NCI-H345 (cell line): Measurements from ENCODE around the gene DSE.
"Not testable (repeated sequence)": the region's sequence is repeated elsewhere in the genome, so short reads cannot be mapped to it uniquely, and the experiment has no call there.

Source experiments
- DNase-seq: peaks from one replicate; lab custom pipeline; 2025; lab: John Stamatoyannopoulos, UW

The DSE gene

DNA sequence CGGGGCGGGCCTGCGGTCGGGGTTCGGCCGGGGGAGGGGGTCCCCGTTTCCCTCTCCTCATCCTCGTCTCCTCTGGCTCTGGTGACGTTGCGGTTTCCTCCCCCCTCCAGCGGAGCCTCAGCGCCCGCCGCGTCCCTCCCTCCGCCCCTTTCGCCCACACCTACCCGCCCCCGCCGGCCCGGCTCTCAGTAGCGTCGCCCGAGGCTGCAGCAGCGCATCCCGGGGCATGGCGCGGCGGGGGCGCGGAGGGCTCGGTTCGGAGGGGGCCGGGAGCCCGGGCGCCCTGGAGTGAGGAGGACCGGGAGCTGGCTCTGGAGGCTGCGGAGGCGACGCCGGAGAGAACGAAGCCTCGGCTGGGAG is at the start of gene DSE:
TSS of gene DSE (plus strand) at position 188 of the 360 bp plus-strand sequence. CDS start 28,304 bp downstream, outside the sequence.
- DNase-seq = peak; percentile 17

DNA sequence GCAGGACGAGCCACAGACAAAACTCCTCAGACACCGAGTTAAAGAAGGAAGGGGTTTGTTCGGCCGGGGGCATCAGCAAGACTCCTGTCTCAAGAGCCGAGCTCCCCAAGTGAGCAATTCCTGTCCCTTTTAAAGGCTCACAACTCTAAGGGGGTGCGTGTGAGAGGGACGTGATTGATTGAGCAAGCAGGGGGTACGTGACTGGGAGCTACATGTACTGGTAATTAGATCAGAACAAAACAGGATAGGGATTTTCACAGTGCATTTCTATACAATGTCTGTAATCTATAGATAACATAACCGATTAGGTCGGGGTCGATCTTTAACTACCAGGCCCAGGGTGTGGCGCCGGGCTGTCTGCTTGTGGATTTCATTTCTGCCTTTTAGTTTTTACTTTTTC is 48.8 kb upstream of the DSE start:
- DNase-seq = not testable (repeated sequence)

DNA sequence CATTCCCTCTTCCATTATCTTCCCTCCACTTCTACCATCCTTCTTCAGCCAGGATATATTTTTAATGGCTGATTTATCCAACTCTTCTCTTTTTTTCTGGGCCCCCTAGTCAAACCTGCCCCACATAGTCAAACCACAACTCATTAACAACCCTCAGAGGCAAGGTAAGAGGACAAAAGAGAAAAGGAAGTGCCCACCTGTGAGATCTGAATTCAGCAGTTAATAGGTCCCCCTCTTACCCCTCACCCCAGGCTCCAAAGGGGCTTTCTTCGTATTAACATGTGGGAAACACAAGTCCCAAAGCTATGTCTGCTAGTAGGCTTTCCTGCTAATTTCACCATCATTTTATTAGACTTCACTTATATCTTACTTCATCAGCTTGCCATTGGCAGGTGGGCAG is 46.9 kb upstream of the DSE start:
- DNase-seq = no peak

DNA sequence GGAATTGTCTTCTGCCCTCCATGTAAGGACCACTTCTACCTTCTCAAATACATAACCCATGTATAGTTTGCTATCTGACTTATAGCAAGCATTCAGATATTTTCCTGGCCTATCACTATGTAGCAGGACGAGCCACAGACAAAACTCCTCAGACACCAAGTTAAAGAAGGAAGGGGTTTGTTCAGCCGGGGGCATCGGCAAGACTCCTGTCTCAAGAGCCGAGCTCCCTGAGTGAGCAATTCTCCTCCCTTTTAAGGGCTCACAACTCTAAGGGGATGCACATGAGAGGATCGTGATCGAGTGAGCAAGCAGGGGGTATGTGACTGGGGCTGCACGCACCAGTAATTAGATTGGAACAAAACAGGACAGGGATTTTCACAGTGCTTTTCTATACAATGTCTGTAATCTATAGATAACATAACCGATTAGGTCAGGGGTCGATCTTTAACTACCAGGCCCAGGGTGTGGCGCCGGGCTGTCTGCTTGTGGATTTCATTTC is 45.1 kb upstream of the DSE start:
- not testable (repeated sequence) for DNase-seq

DNA sequence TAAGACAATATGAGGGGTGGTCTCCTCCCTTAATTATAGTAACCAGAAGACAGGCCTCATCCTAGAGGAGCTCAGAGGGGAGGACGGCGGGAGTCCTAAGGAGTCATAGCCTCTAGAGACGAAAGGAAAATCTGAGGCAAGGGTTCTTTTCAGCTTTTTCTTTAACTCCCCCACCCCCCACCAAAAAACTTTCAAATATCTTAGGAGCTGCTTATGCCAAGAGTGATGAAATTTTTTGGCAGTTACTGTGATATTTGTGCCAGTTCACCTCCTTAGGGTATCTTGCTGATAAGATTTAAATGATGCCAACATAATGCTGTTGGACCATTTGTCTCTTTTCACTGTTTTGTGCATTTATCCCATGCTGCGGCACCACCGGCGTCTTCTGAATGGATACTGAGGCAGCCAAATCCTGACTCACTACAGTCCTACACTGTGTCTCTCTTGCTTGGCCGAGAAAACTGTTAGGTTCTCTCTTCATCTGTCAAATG is 44.5 kb upstream of the DSE start:
- no peak for DNase-seq

DNA sequence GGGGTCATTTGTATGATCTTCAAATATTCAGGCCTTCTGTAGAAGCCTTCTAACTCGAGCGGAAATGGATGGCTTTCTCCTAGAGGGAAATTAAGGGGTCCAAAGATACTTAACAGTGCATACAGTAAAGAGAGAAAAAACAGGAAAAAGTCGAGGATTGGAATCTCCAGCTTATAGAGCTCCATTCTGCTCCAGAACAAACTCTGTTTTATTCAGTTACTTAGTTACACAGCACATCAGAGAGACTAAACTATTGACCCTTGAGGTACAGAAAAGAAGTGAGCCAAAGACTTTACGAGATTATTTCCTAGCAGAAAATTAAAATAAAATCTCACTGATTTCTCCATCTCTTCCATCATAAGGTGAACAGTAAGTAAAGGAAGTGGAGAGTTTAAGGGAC is 43.8 kb upstream of the DSE start:
- DNase-seq = no peak

DNA sequence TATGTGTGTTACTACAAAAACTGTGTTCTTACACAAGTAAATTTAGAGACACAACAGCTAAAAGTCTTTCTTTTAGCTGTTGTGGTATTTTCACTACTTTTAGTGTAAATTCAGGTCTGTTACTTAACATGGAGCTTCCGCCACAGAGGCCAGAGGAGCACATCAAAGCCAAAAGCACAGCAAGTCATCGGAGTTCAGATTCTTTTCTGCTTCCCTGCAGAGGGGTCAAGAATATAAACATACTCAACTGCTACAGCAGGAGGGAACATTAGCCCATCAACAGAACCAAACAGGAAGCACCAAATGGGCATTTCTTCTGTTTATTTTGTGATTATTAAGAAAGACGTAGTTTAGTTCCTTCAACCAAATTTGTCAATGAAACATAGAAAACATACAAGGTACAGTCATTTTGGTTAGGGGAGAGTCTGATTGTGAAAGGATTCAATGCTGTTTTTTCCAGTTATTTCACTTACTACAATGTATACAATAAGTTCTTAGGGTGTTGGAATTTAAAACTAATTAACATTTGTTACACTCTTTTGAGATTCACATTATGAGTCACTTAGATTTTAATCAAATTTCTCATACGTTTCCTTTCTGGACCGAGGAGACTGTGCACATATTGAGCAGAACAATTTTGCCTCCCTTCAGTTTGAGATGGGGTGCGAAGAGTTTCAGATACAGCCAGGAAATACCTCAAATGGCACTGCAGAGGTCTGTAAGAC is 42.8 kb upstream of the DSE start:
- no peak for DNase-seq

DNA sequence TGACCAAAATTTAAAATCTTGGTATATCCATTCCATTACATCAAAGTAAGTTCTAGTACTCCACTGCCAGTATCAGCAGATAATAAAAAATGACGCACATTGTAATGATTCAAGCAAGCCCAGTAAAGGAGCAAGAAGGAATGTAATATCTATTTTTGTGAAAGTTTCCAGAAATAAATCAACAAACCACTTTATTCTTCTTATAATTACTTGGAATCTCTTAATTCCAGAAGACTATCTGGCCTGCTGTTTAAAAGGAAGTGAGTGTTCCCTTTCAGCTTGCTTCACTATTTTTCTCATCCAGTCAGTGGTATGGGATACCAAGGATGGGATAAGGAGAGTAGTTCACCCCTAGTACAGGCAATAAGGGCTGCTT is 42.2 kb upstream of the DSE start:
- DNase-seq = no peak

DNA sequence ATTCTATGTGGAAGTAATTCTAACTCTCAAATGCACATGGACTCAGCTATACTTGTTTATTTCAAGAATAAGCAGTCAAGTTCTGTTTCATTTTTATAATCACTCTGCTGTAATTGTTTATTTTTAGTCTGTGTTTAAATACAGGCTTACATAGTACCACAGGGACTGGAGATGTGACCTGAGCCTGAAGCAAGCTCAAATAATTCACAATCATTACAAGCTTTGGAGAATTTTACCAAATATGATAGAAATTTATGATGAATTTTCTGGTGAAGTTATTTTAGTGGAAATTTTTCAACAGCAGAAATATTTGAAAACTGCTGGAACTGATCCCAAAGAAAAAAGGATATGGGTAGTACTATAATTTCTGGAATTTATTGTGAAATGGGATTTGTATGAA is 41.6 kb upstream of the DSE start:
- DNase-seq = no peak

DNA sequence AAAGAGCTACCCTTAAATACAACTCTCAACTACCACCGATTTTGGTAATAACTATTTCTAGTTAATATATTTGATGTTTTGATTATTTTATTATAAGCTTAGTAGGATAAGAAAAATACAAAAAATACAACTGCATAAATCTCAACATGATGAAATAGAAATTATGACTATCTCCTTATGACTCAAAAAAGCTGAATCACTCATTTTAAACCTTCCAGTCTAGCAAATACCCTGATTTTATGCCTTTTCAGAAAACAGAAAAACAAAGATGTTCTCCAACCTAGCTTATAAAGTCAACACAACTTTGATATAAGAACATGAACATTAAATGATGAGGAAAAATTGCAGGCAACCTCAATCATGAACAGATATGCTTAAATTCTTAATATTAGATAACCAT is 40.2 kb upstream of the DSE start:
- DNase-seq = no peak

DNA sequence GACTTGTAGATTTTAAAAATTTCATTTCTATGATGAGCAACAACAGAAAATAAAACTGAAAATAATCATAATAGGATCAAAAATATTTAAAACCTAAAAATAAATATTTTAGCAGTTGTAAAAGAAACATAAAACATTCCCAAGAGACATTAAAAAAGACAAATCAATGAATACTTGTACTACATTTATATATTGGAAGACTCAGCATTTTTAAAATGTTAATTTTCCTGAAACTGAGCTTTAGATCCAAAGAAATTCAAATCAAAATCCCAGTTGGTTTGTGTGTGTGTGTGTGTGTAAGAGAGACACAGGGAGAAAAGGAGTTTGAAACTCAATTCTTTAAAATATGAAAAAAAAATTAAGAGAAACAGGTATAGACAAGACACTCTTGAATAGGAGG is 38.7 kb upstream of the DSE start:
- DNase-seq = no peak

DNA sequence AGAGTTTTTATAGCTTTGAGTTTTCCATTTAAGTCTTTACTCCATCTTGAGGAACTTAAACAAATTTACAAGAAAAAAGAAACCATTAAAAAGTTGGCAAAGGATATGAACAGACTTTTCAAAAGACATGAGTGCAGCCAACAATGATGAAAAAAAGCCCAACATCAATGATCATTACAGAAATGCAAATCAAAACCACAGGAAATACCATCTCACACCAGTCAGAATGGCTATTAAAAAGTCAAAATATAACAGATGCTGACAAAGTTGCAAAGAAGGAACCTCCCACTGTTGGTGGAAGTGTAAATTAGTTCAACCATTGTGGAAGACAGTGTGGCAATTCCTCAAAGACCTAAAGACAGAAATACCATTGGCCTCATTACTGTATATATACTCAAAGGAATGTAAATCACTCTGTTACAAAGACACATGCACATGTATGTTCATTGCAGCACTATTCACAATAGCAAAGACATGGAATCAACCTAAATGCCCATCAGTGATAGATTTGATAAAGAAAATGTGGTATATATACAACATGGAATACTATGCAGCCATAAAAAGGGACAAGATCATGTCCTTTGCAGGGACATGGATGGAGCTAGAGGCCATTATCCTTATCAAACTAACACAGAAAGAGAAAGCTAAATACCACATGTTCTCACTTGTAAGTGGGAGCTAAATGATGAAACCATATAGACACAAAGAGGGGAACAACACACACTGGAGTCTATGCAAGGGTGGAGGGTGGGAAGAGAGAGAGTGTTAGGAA is 35.9 kb upstream of the DSE start:
- DNase-seq = not testable (repeated sequence)

DNA sequence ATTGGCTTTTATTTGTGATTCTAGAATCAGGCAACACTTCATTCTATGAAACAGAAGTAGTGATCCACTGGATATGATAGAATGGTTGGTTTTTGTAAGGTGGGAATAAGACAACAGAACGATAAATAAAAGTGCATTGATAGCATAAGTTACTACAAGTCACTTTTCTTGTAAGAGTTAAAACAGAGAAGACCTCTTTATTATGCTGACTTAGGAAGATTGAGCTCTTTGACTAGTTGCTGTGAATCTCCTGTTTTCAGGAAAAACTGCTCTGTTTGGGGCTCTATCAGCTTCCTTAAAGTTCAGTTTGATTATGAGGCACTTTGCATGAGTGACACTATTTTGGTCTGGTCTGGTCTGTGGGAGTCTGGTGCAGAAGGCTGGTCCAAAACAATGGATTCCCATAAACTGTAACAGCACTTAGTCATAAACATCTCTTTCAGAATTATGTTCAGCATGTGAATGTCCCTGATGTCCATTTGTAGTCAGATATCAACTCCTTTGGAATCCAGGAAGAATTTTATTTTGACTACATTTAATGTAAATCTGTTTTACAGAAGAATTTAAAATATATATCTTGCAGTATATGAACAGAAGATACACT is 35.0 kb upstream of the DSE start:
- DNase-seq = no peak

DNA sequence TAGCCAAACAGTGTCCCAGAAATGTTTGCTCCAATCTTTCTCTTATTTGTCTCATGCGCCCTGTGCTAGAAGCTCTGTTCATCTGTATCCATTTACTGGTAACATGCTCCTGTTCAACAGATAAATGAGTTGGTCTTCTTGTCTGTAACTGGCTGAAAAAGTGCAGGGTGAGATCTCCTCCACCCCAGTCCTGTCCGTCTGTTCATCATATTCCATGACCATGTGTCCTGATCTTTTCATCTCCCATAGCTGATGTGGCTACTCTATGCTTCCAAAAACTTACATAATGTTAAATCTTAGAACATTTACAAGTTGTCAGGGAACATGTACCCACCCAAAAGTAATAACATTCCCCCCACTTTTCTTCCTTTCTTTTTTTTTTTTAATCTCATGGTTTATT is 31.8 kb upstream of the DSE start:
- no peak for DNase-seq

DNA sequence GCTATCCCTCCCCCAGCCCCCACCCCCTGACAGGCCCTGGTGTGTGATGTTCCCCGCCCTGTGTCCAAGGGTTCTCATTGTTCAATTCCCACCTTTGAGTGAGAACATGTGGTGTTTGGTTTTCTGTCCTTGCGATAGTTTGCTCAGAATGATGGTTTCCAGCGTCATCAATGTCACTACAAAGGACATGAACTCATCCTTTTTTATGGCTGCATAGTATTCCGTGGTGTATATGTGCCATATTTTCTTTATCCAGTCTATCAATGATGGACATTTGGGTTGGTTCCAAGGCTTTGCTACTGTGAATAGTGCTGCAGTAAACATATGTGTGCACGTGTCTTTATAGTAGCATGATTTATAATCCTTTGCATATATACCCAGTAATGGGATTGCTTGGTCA is 30.1 kb upstream of the DSE start:
- not testable (repeated sequence) for DNase-seq

DNA sequence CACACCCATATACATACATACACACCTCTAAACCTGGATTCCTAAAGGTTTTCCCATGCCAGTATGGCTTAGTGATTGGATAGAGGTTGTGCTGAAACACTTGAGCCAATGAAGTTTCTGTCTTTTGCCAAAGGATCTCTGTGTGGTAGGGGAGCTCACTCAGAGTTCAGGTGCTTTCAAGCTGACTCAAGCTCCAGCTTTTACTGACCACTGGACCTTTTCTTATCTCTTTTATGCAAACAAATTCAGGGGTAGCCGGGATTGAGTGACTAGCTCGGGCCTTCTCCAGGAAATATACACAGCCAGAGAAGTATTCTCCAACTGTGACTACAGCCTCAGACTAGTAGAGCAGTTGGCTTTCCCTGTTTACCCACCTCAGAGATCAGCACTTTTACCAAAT is 21.5 kb upstream of the DSE start:
- DNase-seq = no peak

DNA sequence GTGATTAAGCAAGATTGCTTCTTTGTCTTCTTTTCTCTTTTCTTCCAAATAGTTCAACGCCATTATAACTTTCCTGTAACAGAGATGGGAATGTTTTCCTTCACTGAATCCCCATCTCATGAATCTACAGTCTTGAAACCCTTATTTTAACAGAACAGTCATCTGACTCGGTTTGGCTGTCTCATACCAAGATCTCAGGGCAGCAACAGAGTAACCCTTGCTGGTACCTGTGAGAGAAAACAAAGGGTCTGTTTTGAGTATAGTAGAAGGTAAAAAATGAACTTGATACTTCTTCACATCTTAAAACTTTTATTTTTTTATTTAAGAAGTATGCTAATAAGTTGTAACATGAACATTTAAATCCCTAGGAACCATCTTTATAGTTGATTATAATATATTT is 19.6 kb upstream of the DSE start:
- no peak for DNase-seq

DNA sequence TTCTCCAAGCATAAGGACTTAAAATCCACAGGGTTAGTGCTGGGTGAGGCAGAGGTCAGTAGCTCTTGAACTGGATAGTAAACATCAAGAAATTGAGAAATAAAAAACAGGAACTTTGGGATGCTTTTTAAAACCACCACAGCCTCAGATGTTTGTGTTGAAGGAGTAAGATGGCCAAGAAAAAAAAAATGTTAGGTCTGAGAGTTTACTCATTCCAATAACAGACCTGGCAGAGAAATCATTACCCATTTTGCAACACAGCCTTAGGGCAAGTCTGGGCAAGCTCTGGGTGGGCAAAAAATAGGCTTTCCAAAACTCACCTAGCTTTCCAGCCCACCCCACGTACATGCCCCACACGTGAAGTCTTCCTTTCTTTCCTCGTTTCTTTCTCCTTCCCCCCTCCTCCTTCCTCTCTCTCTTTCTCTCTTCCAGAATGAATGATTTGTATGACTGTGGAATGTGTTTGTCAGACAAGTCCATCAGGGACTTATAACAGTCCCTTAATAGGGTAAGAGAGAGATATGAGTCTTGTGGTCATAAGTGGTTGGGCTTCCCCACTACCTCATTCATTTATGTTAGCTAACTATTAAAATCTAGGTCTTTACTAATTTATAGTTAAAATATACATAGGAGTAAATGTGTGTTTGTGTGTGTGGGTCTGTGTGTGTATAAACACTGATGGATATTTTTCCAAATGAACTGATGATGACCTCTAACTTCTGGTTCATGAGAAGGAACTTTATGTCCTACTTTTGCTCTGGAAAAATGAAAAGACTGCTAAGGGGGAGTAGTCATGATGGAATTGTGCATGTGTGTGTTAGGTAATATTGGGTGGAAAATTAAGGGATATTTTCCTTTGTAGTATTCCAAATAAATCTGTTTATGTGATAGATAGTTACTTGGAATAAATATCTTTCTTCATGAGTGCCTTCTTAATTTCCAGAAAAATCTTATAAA is 18.0 kb upstream of the DSE start:
- no peak for DNase-seq

DNA sequence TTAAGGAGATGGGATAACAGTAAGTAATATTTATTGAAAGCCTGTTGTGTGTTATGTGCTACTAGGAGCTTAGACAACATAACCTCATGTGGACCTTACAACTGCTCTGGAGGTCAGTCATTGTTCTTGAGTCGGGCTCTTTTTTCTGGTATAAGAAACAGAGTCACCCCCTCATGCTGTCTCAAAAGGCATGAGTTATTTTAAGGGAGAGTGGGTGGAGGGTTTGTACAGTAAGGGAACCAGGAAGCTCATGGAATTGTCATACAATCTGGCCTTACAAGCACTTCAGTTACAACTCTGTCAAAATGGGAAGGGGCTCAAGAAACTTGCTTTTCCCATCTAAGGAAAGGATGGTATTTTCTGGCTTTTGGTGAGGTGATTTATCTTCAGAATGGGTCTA is 16.5 kb upstream of the DSE start:
- no peak for DNase-seq

DNA sequence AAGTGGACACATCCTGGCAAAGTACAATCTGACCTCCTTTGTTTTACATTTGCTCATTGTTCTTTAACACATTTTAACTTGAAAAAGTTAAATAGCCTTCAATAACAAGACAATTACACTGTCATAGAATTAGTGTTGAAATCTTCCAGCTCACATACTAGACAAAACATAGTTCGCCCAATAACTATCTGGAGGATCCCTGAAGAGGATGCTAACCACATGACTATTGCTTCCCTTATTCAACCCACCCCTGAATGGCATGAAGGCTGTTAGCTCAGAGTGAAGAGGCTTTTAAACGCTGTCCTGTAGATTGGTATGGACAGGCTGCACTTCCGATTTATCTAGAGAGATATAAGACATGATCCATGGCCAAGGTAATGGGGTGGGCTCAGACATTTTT is 15.0 kb upstream of the DSE start:
- DNase-seq = no peak

DNA sequence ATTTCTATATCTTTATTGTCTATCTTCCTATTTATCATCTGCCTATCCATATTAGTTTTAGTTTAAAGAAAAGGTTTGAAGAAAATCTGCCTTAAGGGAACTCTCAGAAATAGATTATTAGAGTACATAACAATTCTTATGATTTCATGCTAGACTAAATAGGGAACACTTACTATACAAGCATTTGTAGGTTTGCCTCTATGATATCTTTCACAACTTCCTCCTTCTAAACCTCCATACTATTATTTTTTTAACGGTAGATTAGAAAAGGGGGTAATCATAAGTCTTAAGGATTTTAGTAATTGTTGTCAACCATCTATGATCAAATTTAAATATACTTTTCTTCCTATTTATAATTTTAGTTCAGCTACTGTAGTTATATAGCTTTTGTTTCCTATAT is 11.6 kb upstream of the DSE start:
- no peak for DNase-seq

DNA sequence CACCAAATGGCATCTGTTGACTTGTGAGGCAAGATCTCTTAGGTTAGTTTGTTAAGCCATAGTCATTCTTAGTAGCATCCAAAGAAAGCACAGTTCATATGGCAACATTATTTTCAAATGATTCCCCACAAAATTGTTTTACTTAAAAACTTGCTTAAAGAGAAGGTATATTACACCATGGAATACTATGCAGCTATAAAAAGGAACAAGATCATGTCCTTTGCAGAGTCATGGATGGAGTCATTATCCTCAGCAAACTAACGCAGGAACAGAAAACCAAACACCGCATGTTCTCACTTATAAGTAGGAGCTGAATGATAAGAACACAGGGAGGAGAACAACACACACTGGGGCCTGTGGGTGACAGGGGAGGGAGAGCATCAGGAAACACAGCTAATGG is 10.9 kb upstream of the DSE start:
- no peak for DNase-seq
